Motor neuron (in vitro differentiated cells): Measurements from ENCODE around the gene GP9. TPM values are rescaled to one million over a fixed set of nuclear protein-coding genes. Genes with fewer than 3 reads are reported as not detected.
A peak's percentile ranks its signal among the peaks of the same experiment; 100 is the strongest.
"Not testable (repeated sequence)": the region's sequence is repeated elsewhere in the genome, so short reads cannot be mapped to it uniquely, and the experiment has no call there.

Experiments
- ATAC-seq, 8 experiments: fragments of 200-7000 bp; cut with Tn5 transposase; replicated peaks in 6 of 8; 2 replicates each; pipeline ENCODE4 v1.8.0; 2021; ENCODE audit warnings: mild to moderate bottlenecking in 8 of 8, moderate library complexity in 8 of 8
- H3K27ac ChIP-seq, 2 donors: fragments of 250-450 bp; sonication (Bioruptor Pico); 2 replicates each; pipeline ENCODE4 v1.9.0; 2021; ENCODE audit warnings: antibody characterized with exemption in 2 of 2, mild to moderate bottlenecking in 2 of 2, moderate library complexity in 1 of 2
- H3K4me1 ChIP-seq, 2 donors: fragments of 250-450 bp; sonication (Bioruptor Pico); replicated peaks in 1 of 2; 2 replicates each; pipeline ENCODE4 v1.6.1; 2021; ENCODE audit warnings: antibody characterized with exemption in 2 of 2, mild to moderate bottlenecking in 2 of 2, moderate library complexity in 1 of 2
- H3K4me3 ChIP-seq, 5 donors: fragments of 250-450 bp; sonication (Bioruptor Pico); 2 replicates each; pipeline ENCODE4 v1.9.0; 2021; ENCODE audit warnings: antibody characterized with exemption in 5 of 5, mild to moderate bottlenecking in 5 of 5, moderate library complexity in 4 of 5
- WGBS, 10 experiments: fragments of 450-650 bp; shearing (Covaris generic); methylation state at CpG; one replicate each; pipeline ENCODE4 v1.0.0; 2022; 5-methylcytosine and 5-hydroxymethylcytosine counted together
- in situ Hi-C, 9 experiments: fragments of 400-800 bp; cut with MboI; loops; one replicate each; pipeline ENCODE4 v1.15.0; 2021; ENCODE audit warnings: low sequenced_read_pairs in 9 of 9, low pct_unique_long_range_greater_than_20kb in 2 of 9; ENCODE audit not compliant: unreplicated experiment in 9 of 9
- total RNA-seq, 8 experiments: library from RNA; unstranded; fragments of 300-600 nt; gene quantifications; 2 replicates each; pipeline versions ENCODE4 v1.2.3 to v1.2.4, GENCODE V29; 2022

GP9 gene
- total RNA-seq, 8 experiments from 2014 or later, result not detected

- Histone ChIP-seq H3K4me1 (no peaks in the 10 kb centered on the region), H3K4me3 (no peak overlapping the region), H3K27ac (no peak overlapping the region)
- ATAC-seq, result no peak
- in situ Hi-C loops, result no loop called here
- WGBS, 10 experiments, result 50 to 100% (median 67%) methylated on average over 1 to 3 of the region's 7 CpGs; no CpG with 5 or more reads in 5 of the 10 experiments
These were observed 42.7 kb downstream of the GP9 start for GRCh38 chr3:129103296-129103695.

DNA sequence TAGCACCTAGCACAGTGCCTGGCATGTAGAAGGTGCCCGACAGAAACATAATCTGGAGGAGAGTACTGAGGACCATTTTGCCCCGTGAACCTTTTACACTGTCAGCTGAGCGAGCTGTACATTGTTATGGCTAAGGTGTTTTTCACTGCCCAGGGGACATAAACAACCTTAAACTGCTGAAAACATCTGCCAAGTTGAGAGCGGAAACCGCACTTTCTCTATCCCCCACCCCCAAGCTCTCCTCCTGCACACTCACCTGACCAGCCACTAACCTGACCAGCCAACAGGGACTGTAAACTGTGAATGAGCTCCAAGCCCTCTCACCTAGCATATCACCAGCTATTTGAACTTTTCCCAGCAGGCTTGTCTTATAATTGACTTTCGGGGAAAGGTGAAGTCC, 43.5 kb downstream of the GP9 start:
- no peak for ATAC-seq
- 80 to 100% (median 93%) methylated on average over 1 to 6 of the region's 6 CpGs; no CpG with 5 or more reads in 2 of the 10 experiments for WGBS, 10 experiments
- Histone ChIP-seq H3K4me3 (no peak overlapping the region), H3K4me1 (no peaks in the 10 kb centered on the region), H3K27ac (no peak overlapping the region)
- in situ Hi-C loops, result no loop called here

DNA sequence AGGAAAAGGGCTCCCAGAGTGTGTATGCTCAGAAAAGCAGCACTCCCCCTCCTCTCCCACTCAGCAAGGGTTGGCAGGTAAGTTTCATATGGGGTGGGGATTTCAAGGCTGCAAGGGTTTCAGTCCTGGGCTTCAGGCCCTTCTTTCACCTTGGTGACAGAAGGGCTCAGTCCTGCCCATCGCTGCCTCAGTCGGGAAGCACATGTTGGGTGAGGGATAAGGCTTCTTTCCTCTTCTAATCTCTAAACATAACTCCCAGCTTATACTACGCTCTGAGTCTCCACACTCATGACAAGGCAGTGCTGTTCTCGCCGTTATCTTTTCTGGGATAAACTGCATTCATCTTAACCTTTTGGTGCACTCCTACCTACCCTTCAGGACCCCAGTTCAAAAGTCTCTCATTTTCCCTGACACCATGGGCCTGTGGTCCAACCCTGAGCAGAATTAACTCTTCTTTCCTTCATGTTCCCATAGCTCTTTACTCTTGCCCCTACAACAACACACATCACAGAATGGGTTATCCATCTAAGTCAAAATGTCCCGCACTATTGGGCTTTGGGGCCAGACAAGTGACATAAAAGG, 44.0 kb downstream of the GP9 start:
- no peak overlapping the region for H3K27ac ChIP-seq
- no peak overlapping the region for H3K4me3 ChIP-seq
- in situ Hi-C loops, result no loop called here
- no peak for ATAC-seq
- 82 to 100% (median 95%) methylated on average over 1 to 6 of the region's 6 CpGs; no CpG with 5 or more reads in 4 of the 10 experiments for WGBS, 10 experiments
- H3K4me1 ChIP-seq, result no peaks in the 10 kb centered on the region

DNA sequence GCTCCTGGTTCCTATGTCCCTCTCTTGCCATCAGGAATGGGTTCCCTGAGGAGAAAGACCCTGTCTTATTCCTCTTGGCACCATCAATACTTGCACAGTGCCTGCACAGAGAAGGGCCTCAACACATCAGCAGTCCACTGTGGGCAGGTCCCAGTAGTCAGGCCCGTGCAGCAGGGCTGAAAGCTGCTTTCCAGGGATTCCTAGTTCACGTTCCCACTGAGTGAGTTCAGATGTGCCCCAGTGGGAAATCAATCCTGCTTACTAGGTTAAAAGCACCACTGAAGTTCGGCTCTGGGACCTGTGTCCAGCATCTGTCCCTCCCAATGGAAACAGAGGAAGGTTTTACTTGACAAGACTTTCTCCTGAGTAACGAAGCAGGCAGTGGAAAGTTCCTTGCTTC, 45.3 kb downstream of the GP9 start:
- 55 to 100% (median 80%) methylated on average over 1 to 2 of the region's 4 CpGs; no CpG with 5 or more reads in 3 of the 10 experiments for WGBS, 10 experiments
- Histone ChIP-seq H3K4me3 (no peak overlapping the region), H3K4me1 (no peaks in the 10 kb centered on the region), H3K27ac (no peak overlapping the region)
- no peak for ATAC-seq
- in situ Hi-C loops, result no loop called here

GRCh38 chr3:129106320-129106719, 45.7 kb downstream of the GP9 start:
- H3K4me3 ChIP-seq, result no peak overlapping the region
- no peak overlapping the region for H3K27ac ChIP-seq
- no peaks in the 10 kb centered on the region for H3K4me1 ChIP-seq
- in situ Hi-C loops, result no loop called here
- 40 to 100% (median 95%) methylated on average over 1 to 5 of the region's 5 CpGs; no CpG with 5 or more reads in 4 of the 10 experiments for WGBS, 10 experiments
- ATAC-seq, result no peak

GRCh38 chr3:129106866-129107565, 46.4 kb downstream of the GP9 start:
- Histone ChIP-seq H3K27ac (no peak overlapping the region), H3K4me3 (no peak overlapping the region), H3K4me1 (peaks cover 2% of the 10 kb centered on the region in 2 donors)
- no peak for ATAC-seq
- 0 to 93% (median 82%) methylated on average over 1 to 11 of the region's 19 CpGs; no CpG with 5 or more reads in 2 of the 10 experiments for WGBS, 10 experiments
- in situ Hi-C loops, result no loop called here

DNA sequence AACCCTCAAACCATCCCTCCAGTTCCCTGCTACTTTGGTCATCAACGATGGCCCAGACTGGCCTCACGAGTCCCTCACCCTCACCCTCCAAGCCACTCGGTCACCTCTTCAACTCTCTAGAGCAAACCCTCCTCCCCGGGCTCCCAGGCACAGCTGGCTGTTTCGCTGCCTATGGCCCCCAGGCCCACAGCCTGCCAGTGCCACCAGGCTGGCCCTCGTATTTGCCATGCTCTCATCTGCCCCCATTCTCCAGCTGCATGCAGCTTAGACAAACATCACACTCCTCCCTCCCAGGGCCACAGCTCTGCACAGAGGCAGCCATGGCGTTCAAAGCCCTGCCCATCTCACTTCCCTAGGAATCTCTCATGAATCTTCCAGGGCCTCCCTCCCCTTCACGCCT, 47.2 kb downstream of the GP9 start:
- Histone ChIP-seq H3K27ac (no peak overlapping the region), H3K4me3 (no peak overlapping the region), H3K4me1 (peaks cover 5 to 7% of the 10 kb centered on the region in 2 donors)
- in situ Hi-C loops, result no loop called here
- peak in 1 of 8 experiments; percentile 28 for ATAC-seq
- WGBS, 10 experiments, result 60 to 100% (median 93%) methylated on average over 1 to 5 of the region's 8 CpGs; no CpG with 5 or more reads in 3 of the 10 experiments

DNA sequence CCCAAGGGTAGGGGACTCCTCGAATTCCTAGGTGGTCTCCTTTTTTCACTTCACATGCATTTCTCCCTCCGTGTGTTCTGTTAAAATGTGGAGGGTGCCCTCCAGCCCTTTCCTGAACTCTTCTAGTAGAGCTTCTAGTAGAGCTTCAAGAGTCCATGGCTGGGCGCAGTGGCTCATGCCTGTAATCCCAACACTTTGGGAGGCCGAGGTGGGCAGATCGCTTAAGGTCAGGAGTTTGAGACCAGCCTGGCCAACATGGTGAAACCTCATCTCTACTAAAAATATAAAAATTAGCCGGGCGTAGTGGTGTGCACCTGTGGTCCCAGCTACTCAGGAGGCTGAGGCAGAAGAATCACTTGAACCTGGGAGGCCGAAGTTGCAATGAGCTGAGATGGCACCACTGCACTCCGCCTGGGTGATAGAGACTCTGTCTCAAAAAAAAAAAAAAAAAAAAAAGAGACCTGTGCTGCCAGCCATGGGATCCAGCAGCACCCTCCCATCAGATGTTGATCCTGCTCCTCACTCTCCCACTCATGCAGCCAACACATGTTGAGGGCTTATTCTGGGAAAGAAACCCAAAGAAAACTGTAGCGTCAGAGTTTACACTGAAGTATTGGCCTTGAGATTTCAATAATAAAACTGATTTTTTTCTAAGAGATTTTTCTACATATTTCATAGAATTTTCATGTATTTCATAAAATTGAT, 50.6 kb downstream of the GP9 start:
- in situ Hi-C loops, result not testable (repeated sequence)

More for the DNA sequence above, 50.6 kb downstream of the GP9 start:
- 51 to 100% (median 96%) methylated on average over 1 to 9 of the region's 10 CpGs; no CpG with 5 or more reads in 2 of the 10 experiments for WGBS, 10 experiments
- H3K27ac ChIP-seq, H3K4me3 ChIP-seq, ATAC-seq, H3K4me1 ChIP-seq: not testable (repeated sequence)

Other genes with a start within 250 kb of the GP9 start
- 10 to 100 TPM; 19.3 to 63.3 (median 29.6) TPM for gene ACAD9, start 181.2 kb upstream of the GP9 start, total RNA-seq
- 1 to 10 TPM in 5 of 8 experiments, under 1 TPM in 3; 0.46 to 9.0 (median 1.4) TPM for gene CFAP92, start 66.7 kb upstream of the GP9 start, total RNA-seq
- 10 to 100 TPM in 1 of 8 experiments, under 1 TPM in 6, not detected in 1; 0.09 to 10.5 (median 0.29) TPM for gene EFCC1, start 59.5 kb upstream of the GP9 start, total RNA-seq
- 10 to 100 TPM in 1 of 8 experiments, 1 to 10 TPM in 7; 1.4 to 17.6 (median 3.3) TPM for gene RAB43, start 61.0 kb downstream of the GP9 start, total RNA-seq
- 10 to 100 TPM; 12.4 to 25.3 (median 15.6) TPM for gene ISY1, start 100.3 kb downstream of the GP9 start, total RNA-seq
- gene CNBP, start 123.1 kb downstream of the GP9 start, total RNA-seq, result 100 to 1,000 TPM; 212 to 375 (median 304) TPM
- 100 to 1,000 TPM in 7 of 8 experiments, 10 to 100 TPM in 1; 98.3 to 201 (median 160) TPM for gene COPG1, start 188.8 kb downstream of the GP9 start, total RNA-seq
- 10 to 100 TPM; 18.4 to 40.3 (median 20.7) TPM for gene HMCES, start 218.1 kb downstream of the GP9 start, total RNA-seq